Vagina (tissue), 2 donors: ENCODE results near the gene MIOX.

Source experiments
- POLR2A ChIP-seq, 2 donors: fragments of 450-650 bp; IDR thresholded peaks; one replicate each; pipeline ENCODE4 v1.6.1; 2017; ENCODE audit warnings: antibody characterized with exemption in 2 of 2, mild to moderate bottlenecking in 2 of 2, moderate library complexity in 2 of 2
- TF ChIP-seq, protein P1 (sequence below), 3 experiments: fragments of 450-650 bp in 2 of 3; fragments of 200-600 bp in 1 of 3; sonication (generic) in 1 of 3; IDR thresholded peaks; one replicate each; pipeline ENCODE4 v1.5.1; 2017 to 2019; ENCODE audit warnings: antibody characterized with exemption in 3 of 3, mild to moderate bottlenecking in 2 of 3, moderate library complexity in 2 of 3

GRCh38 chr22:50483556-50483955, 3.1 kb upstream of the MIOX start:
- TF ChIP-seq POLR2A (IDR thresholded peaks at IDR 0.05), result no peak
- TF ChIP-seq, protein P1, sequence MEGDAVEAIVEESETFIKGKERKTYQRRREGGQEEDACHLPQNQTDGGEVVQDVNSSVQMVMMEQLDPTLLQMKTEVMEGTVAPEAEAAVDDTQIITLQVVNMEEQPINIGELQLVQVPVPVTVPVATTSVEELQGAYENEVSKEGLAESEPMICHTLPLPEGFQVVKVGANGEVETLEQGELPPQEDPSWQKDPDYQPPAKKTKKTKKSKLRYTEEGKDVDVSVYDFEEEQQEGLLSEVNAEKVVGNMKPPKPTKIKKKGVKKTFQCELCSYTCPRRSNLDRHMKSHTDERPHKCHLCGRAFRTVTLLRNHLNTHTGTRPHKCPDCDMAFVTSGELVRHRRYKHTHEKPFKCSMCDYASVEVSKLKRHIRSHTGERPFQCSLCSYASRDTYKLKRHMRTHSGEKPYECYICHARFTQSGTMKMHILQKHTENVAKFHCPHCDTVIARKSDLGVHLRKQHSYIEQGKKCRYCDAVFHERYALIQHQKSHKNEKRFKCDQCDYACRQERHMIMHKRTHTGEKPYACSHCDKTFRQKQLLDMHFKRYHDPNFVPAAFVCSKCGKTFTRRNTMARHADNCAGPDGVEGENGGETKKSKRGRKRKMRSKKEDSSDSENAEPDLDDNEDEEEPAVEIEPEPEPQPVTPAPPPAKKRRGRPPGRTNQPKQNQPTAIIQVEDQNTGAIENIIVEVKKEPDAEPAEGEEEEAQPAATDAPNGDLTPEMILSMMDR (IDR thresholded peaks at IDR 0.05), result no peak
